Loucy (cell line): ENCODE data around the gene MICAL2.

Experiments
- EZH2phosphoT487 ChIP-seq: fragments of 200-600 bp; IDR thresholded peaks from 2 replicates; pipeline ENCODE4 v1.6.1; 2018; ENCODE audit warnings: antibody characterized with exemption, mild to moderate bottlenecking, moderate library complexity, borderline replicate concordance
- TF ChIP-seq, protein P1 (sequence below): fragments of 200-600 bp; sonication (generic); conservative IDR thresholded peaks from 2 replicates; pipeline ENCODE4 v1.5.1; 2014; ENCODE audit warnings: mild to moderate bottlenecking, antibody characterized with exemption, low read length

DNA sequence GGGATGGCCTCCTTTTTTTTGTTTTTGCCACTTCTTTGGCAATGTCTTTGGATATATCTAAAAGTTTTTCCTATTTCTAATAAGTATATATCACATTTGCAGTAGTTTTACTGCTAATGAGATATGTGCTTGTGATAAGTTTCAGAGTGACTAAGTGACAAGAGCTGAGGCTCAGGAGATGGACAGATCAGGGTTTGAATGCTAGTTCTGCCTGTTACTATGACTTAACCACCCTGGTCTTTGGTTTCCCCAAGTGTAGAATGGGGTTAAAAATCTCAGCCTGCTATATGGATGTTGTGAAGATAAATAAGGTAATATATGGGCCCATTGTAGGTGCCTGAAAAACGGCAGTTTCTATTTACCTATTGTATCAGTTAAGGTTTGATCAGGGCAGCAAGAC is 9.1 kb upstream of the MICAL2 start:
- TF ChIP-seq, protein P1, sequence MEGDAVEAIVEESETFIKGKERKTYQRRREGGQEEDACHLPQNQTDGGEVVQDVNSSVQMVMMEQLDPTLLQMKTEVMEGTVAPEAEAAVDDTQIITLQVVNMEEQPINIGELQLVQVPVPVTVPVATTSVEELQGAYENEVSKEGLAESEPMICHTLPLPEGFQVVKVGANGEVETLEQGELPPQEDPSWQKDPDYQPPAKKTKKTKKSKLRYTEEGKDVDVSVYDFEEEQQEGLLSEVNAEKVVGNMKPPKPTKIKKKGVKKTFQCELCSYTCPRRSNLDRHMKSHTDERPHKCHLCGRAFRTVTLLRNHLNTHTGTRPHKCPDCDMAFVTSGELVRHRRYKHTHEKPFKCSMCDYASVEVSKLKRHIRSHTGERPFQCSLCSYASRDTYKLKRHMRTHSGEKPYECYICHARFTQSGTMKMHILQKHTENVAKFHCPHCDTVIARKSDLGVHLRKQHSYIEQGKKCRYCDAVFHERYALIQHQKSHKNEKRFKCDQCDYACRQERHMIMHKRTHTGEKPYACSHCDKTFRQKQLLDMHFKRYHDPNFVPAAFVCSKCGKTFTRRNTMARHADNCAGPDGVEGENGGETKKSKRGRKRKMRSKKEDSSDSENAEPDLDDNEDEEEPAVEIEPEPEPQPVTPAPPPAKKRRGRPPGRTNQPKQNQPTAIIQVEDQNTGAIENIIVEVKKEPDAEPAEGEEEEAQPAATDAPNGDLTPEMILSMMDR = no peak
- no peak for TF ChIP-seq EZH2phosphoT487
